SK-N-MC (cell line): Measurements from ENCODE around the gene CYP24A1.

ENCODE experiments used
- EZH2 ChIP-seq: fragments of 200-600 bp; sonication (generic); IDR thresholded peaks from one replicate; pipeline ENCODE4 v1.6.1; 2017; ENCODE audit warnings: antibody characterized with exemption
- POLR2AphosphoS5 ChIP-seq: IDR thresholded peaks from 2 replicates; pipeline ENCODE4 v1.6.1; 2012; ENCODE audit warnings: mild to moderate bottlenecking, low read depth, low read length, borderline replicate concordance

DNA sequence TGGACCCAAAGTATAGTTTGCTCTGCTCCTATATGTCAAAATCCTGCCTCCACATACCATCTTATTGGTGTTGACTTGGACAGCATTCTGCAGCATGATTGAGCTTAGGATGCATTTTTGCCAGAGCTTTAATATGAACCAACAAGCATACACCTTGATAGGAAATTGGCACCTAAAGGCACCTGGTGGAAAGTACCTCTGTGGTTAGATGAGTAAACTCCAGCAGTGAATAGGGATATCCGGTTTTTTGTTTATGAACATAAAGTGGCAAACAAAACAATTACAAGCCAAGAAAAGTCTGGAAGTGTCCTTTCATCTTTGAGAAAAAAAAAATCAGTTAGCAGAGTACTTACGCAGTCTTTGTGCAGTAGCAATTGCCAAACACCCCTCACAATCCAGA, 6.2 kb upstream of the CYP24A1 start:
- no peak for TF ChIP-seq EZH2
- no peak for TF ChIP-seq POLR2AphosphoS5
